Endometrial microvascular endothelial cells (primary cell): Measurements from ENCODE around the gene GBGT1. TPM values are rescaled to one million over a fixed set of nuclear protein-coding genes. Genes with fewer than 3 reads are reported as not detected.

Experiments
- in situ Hi-C: cut with HindIII; loops from 2 replicates; pipeline ENCODE4 v1.10.0; 2017; ENCODE audit warnings: low sequenced_read_pairs, low pct_unique_long_range_greater_than_20kb; ENCODE audit errors: inconsistent ontology term
- total RNA-seq: library from RNA; depleted of rRNA; stranded (reverse); fragments of >200 nt; gene quantifications from one replicate; pipeline ENCODE4 v1.2.3, GENCODE V29; 2015; ENCODE audit errors: inconsistent ontology term

The GBGT1 gene
- total RNA-seq, 1 donor from 2014 or later, result 0.37 TPM

- in situ Hi-C loops, result no loop called here
Observed at GRCh38 chr9:133119103-133119845, 44.4 kb downstream of the GBGT1 start.

GRCh38 chr9:133118568-133118967 lies 45.1 kb downstream of the GBGT1 start:
- in situ Hi-C loops, result no loop called here

- in situ Hi-C loops, result no loop called here
Observed at GRCh38 chr9:133118179-133118520, 45.6 kb downstream of the GBGT1 start.

- in situ Hi-C loops, result no loop called here
Observed at GRCh38 chr9:133117271-133118178, 46.2 kb downstream of the GBGT1 start.

- in situ Hi-C loops, result no loop called here
Observed at GRCh38 chr9:133116346-133117231, 47.1 kb downstream of the GBGT1 start.

- in situ Hi-C loops, result no loop called here
Observed at GRCh38 chr9:133115604-133116345, 47.9 kb downstream of the GBGT1 start.

GRCh38 chr9:133114886-133115603 lies 48.7 kb downstream of the GBGT1 start:
- in situ Hi-C loops, result no loop called here

GRCh38 chr9:133113949-133114885 lies 49.5 kb downstream of the GBGT1 start:
- in situ Hi-C loops, result no loop called here

- in situ Hi-C loops, result no loop called here
Observed at GRCh38 chr9:133113163-133113948, 50.4 kb downstream of the GBGT1 start.

- in situ Hi-C loops, result no loop called here
Observed at GRCh38 chr9:133112663-133113026, 51.1 kb downstream of the GBGT1 start.

GRCh38 chr9:133111808-133112662 lies 51.7 kb downstream of the GBGT1 start:
- in situ Hi-C loops, result no loop called here

GRCh38 chr9:133109931-133110650 lies 53.6 kb downstream of the GBGT1 start:
- in situ Hi-C loops, result no loop called here

GRCh38 chr9:133108794-133109641 lies 54.7 kb downstream of the GBGT1 start:
- in situ Hi-C loops, result no loop called here
